GM23248 (cell line): ENCODE measurements around the gene PCGF2.

Experiments
- EZH2 ChIP-seq: fragments of 200-600 bp; sonication (generic); IDR thresholded peaks from 2 replicates; pipeline ENCODE4 v1.6.1; 2018; ENCODE audit warnings: antibody characterized with exemption, mild to moderate bottlenecking; ENCODE audit not compliant: insufficient read depth, poor library complexity, severe bottlenecking
- EZH2phosphoT487 ChIP-seq: fragments of 200-600 bp; sonication (generic); IDR thresholded peaks from 2 replicates; pipeline ENCODE4 v1.6.1; 2018; ENCODE audit warnings: antibody characterized with exemption, moderate library complexity, mild to moderate bottlenecking, low read depth; ENCODE audit not compliant: insufficient read depth

GRCh38 chr17:38719289-38719942 lies 28.7 kb downstream of the PCGF2 start:
- no peak for TF ChIP-seq EZH2
- TF ChIP-seq EZH2phosphoT487: no peak
